SK-N-SH treated with all-trans-retinoic acid at 6 μM for 48 hours (cell line): ENCODE data around the gene PTPRN2.

ENCODE experiments used
- ATAC-seq: fragments of 200-7000 bp; cut with Tn5 transposase; 3 replicates; pipeline ENCODE4 v1.9.1; 2020; ENCODE audit warnings: mild to moderate bottlenecking, moderate library complexity
- ARNTL ChIP-seq: fragments of 450-650 bp; formaldehyde crosslinking; IDR thresholded peaks from 2 replicates; pipeline ENCODE4 v1.5.0; 2020; ENCODE audit warnings: low read depth, mild to moderate bottlenecking, moderate library complexity, borderline replicate concordance
- BACH2 ChIP-seq: fragments of 250-450 bp; sonication (Bioruptor Pico); IDR thresholded peaks from 2 replicates; pipeline ENCODE4 v1.9.0; 2021; ENCODE audit warnings: mild to moderate bottlenecking, borderline replicate concordance
- CSDC2 ChIP-seq: fragments of 250-450 bp; sonication (Bioruptor Pico); IDR thresholded peaks from 2 replicates; pipeline ENCODE4 v1.5.0; 2020; ENCODE audit warnings: mild to moderate bottlenecking, moderate library complexity
- CSRNP3 ChIP-seq: fragments of 250-450 bp; sonication (Bioruptor Pico); IDR thresholded peaks from 2 replicates; pipeline ENCODE4 v1.5.1; 2021; ENCODE audit warnings: mild to moderate bottlenecking, moderate library complexity
- ESRRG ChIP-seq: fragments of 250-450 bp; sonication (Bioruptor Pico); IDR thresholded peaks from 2 replicates; pipeline ENCODE4 v1.6.1; 2021; ENCODE audit warnings: mild to moderate bottlenecking
- GLIS3 ChIP-seq: fragments of 250-450 bp; sonication (Bioruptor Pico); IDR thresholded peaks from 2 replicates; pipeline ENCODE4 v1.5.0; 2020; ENCODE audit warnings: mild to moderate bottlenecking, moderate library complexity
- OSR1 ChIP-seq: fragments of 250-450 bp; sonication (Bioruptor Pico); IDR thresholded peaks from 2 replicates; pipeline ENCODE4 v1.8.0; 2022; ENCODE audit warnings: moderate library complexity, mild to moderate bottlenecking, inconsistent platforms
- POU6F1 ChIP-seq: fragments of 250-450 bp; sonication (Bioruptor Pico); IDR thresholded peaks from 2 replicates; pipeline ENCODE4 v1.8.0; 2021; ENCODE audit warnings: low read depth, mild to moderate bottlenecking, moderate library complexity, borderline replicate concordance
- PPARA ChIP-seq: fragments of 250-450 bp; sonication (Bioruptor Pico); IDR thresholded peaks from 2 replicates; pipeline ENCODE4 v1.5.0; 2020; ENCODE audit warnings: mild to moderate bottlenecking, borderline replicate concordance
- RARB ChIP-seq: fragments of 250-450 bp; sonication (Bioruptor Pico); IDR thresholded peaks from 2 replicates; pipeline ENCODE4 v1.8.0; 2021; ENCODE audit warnings: mild to moderate bottlenecking, moderate library complexity
- SNAI2 ChIP-seq: fragments of 250-450 bp; sonication (Bioruptor Pico); IDR thresholded peaks from 2 replicates; pipeline ENCODE4 v1.5.0; 2020; ENCODE audit warnings: mild to moderate bottlenecking, moderate library complexity
- TCF4 ChIP-seq: fragments of 250-450 bp; sonication (Bioruptor Pico); IDR thresholded peaks from 2 replicates; pipeline ENCODE4 v1.8.0; 2021; ENCODE audit warnings: mild to moderate bottlenecking, moderate library complexity, borderline replicate concordance
- ZFP3 ChIP-seq: fragments of 250-450 bp; sonication (Bioruptor Pico); IDR thresholded peaks from 2 replicates; pipeline ENCODE4 v1.5.0; 2020; ENCODE audit warnings: mild to moderate bottlenecking, moderate library complexity
- ZNF565 ChIP-seq: fragments of 450-650 bp; formaldehyde crosslinking; conservative IDR thresholded peaks from 2 replicates; pipeline ENCODE4 v1.5.0; 2020; ENCODE audit warnings: low read depth, mild to moderate bottlenecking, moderate library complexity
- ZNF70 ChIP-seq: fragments of 450-650 bp; formaldehyde crosslinking; IDR thresholded peaks from 2 replicates; pipeline ENCODE4 v1.5.0; 2020; ENCODE audit warnings: mild to moderate bottlenecking, moderate library complexity
- ZNF8 ChIP-seq: fragments of 450-650 bp; formaldehyde crosslinking; IDR thresholded peaks from 2 replicates; pipeline ENCODE4 v1.5.0; 2020; ENCODE audit warnings: mild to moderate bottlenecking, moderate library complexity
- TF ChIP-seq, protein P1 (sequence below): fragments of 250-450 bp; sonication (Bioruptor Pico); IDR thresholded peaks from 2 replicates; pipeline ENCODE4 v1.5.0; 2020; ENCODE audit warnings: mild to moderate bottlenecking, moderate library complexity
- TF ChIP-seq, protein P2 (sequence below): fragments of 250-450 bp; sonication (Bioruptor Pico); IDR thresholded peaks from 2 replicates; pipeline ENCODE4 v1.5.1; 2020; ENCODE audit warnings: low read depth, mild to moderate bottlenecking, moderate library complexity
- TF ChIP-seq, protein P3 (sequence below): fragments of 250-450 bp; sonication (Bioruptor Pico); IDR thresholded peaks from 2 replicates; pipeline ENCODE4 v1.8.0; 2020; ENCODE audit warnings: mild to moderate bottlenecking, moderate library complexity, borderline replicate concordance

The PTPRN2 gene

GRCh38 chr7:157671358-157672255, 916.0 kb downstream of the PTPRN2 start:
- no peak for ATAC-seq
- TF ChIP-seq ZNF8 (CRISPR knock-in tag), result no peak
- TF ChIP-seq RARB, result no peak
- TF ChIP-seq, protein P1, sequence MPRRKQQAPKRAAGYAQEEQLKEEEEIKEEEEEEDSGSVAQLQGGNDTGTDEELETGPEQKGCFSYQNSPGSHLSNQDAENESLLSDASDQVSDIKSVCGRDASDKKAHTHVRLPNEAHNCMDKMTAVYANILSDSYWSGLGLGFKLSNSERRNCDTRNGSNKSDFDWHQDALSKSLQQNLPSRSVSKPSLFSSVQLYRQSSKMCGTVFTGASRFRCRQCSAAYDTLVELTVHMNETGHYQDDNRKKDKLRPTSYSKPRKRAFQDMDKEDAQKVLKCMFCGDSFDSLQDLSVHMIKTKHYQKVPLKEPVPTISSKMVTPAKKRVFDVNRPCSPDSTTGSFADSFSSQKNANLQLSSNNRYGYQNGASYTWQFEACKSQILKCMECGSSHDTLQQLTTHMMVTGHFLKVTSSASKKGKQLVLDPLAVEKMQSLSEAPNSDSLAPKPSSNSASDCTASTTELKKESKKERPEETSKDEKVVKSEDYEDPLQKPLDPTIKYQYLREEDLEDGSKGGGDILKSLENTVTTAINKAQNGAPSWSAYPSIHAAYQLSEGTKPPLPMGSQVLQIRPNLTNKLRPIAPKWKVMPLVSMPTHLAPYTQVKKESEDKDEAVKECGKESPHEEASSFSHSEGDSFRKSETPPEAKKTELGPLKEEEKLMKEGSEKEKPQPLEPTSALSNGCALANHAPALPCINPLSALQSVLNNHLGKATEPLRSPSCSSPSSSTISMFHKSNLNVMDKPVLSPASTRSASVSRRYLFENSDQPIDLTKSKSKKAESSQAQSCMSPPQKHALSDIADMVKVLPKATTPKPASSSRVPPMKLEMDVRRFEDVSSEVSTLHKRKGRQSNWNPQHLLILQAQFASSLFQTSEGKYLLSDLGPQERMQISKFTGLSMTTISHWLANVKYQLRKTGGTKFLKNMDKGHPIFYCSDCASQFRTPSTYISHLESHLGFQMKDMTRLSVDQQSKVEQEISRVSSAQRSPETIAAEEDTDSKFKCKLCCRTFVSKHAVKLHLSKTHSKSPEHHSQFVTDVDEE (CRISPR knock-in tag), result no peak
- no peak for TF ChIP-seq OSR1 (CRISPR knock-in tag)
- TF ChIP-seq POU6F1 (CRISPR knock-in tag), result no peak
- TF ChIP-seq CSRNP3 (CRISPR knock-in tag), result no peak
- TF ChIP-seq ZNF70 (CRISPR knock-in tag), result no peak
- TF ChIP-seq SNAI2 (CRISPR knock-in tag), result no peak

GRCh38 chr7:157670490-157671357, 916.9 kb downstream of the PTPRN2 start:
- peak; percentile 59 for ATAC-seq
- TF ChIP-seq CSDC2 (no peak), SNAI2 (CRISPR knock-in tag) (no peak), CSRNP3 (CRISPR knock-in tag) (no peak), ZFP3 (CRISPR knock-in tag) (no peak), ZNF565 (no peak), ESRRG (no peak), PPARA (CRISPR knock-in tag) (no peak), TCF4 (CRISPR knock-in tag) (no peak), POU6F1 (CRISPR knock-in tag) (no peak), BACH2 (no peak), GLIS3 (CRISPR knock-in tag) (no peak), ARNTL (no peak)
- TF ChIP-seq, protein P2, sequence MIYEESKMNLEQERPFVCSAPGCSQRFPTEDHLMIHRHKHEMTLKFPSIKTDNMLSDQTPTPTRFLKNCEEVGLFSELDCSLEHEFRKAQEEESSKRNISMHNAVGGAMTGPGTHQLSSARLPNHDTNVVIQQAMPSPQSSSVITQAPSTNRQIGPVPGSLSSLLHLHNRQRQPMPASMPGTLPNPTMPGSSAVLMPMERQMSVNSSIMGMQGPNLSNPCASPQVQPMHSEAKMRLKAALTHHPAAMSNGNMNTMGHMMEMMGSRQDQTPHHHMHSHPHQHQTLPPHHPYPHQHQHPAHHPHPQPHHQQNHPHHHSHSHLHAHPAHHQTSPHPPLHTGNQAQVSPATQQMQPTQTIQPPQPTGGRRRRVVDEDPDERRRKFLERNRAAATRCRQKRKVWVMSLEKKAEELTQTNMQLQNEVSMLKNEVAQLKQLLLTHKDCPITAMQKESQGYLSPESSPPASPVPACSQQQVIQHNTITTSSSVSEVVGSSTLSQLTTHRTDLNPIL (CRISPR knock-in tag), result no peak
- TF ChIP-seq, protein P3, sequence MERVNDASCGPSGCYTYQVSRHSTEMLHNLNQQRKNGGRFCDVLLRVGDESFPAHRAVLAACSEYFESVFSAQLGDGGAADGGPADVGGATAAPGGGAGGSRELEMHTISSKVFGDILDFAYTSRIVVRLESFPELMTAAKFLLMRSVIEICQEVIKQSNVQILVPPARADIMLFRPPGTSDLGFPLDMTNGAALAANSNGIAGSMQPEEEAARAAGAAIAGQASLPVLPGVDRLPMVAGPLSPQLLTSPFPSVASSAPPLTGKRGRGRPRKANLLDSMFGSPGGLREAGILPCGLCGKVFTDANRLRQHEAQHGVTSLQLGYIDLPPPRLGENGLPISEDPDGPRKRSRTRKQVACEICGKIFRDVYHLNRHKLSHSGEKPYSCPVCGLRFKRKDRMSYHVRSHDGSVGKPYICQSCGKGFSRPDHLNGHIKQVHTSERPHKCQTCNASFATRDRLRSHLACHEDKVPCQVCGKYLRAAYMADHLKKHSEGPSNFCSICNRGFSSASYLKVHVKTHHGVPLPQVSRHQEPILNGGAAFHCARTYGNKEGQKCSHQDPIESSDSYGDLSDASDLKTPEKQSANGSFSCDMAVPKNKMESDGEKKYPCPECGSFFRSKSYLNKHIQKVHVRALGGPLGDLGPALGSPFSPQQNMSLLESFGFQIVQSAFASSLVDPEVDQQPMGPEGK (CRISPR knock-in tag), result no peak
- TF ChIP-seq, protein P1 (CRISPR knock-in tag), result no peak
